ENCODE measurements around the gene GPC4. TPM values are rescaled to one million over a fixed set of nuclear protein-coding genes. Genes with fewer than 3 reads are reported as not detected.

Gene GPC4
- total and polyA plus RNA-seq, 2 experiments from 2014 or later = 124 to 183 TPM

- no peak for ATAC-seq
- peaks cover 18% of the 10 kb centered on the region for H3K4me1 Mint-ChIP-seq
- peaks cover 35% of the 10 kb centered on the region for H3K36me3 ChIP-seq (ENCODE audit: insufficient read depth)
Observed at GRCh38 chrX:133302775-133303445, 112.4 kb downstream of the GPC4 start.

More at GRCh38 chrX:133302775-133303445, 112.4 kb downstream of the GPC4 start:
- H3K4me3 ChIP-seq = no peak overlapping the region
- H3K9me2 ChIP-seq (ENCODE audit: insufficient read depth) = no peaks in the 10 kb centered on the region
- Mint-ChIP-seq H3K27ac (no peak overlapping the region), H3K27me3 (ENCODE audit: insufficient read depth, low read depth, poor library complexity) (no peaks in the 10 kb centered on the region), H3K9me3 (no peaks in the 10 kb centered on the region), H3K36me3 (ENCODE audit: low read depth) (peaks cover 71% of the 10 kb centered on the region), H3K4me3 (no peak overlapping the region)
- no peak overlapping the region for H3K27ac ChIP-seq (ENCODE audit: low read depth)
- peaks cover 8% of the 10 kb centered on the region for H3K4me1 ChIP-seq (ENCODE audit: insufficient read depth)
- H4K20me1 ChIP-seq (replicated peaks; ENCODE audit: insufficient read depth) = no peaks in the 10 kb centered on the region; the same call in 1 of the 2 replicates
- no peaks in the 10 kb centered on the region for H3K27me3 ChIP-seq (ENCODE audit: insufficient read depth)
- H2AFZ ChIP-seq = no peak overlapping the region
- no peak overlapping the region for H3K4me2 ChIP-seq
- H3F3A ChIP-seq (replicated peaks; ENCODE audit: low read depth) = no peaks in the 10 kb centered on the region
- H3K79me2 ChIP-seq (replicated peaks; ENCODE audit: insufficient read depth) = peaks cover 15% of the 10 kb centered on the region; the same call in 1 of the 2 replicates
- DNase-seq (ENCODE audit: low spot score) = no peak
- TF ChIP-seq CREB1 (CRISPR knock-in tag; IDR thresholded peaks at IDR 0.05; ENCODE audit: low read depth) (no peak), EZH2 (IDR thresholded peaks at IDR 0.05; ENCODE audit: low read depth, unreplicated experiment) (no peak), EZH2phosphoT487 (IDR thresholded peaks at IDR 0.05; ENCODE audit: unreplicated experiment) (no peak), JUNB (IDR thresholded peaks at IDR 0.05; ENCODE audit: unreplicated experiment) (no peak), REST (IDR thresholded peaks at IDR 0.05; ENCODE audit: unreplicated experiment) (no peak), ZNF114 (CRISPR knock-in tag; IDR thresholded peaks at IDR 0.05) (no peak), STAT1 (IDR thresholded peaks at IDR 0.05; ENCODE audit: unreplicated experiment) (no peak), POLR2AphosphoS5 (IDR thresholded peaks at IDR 0.05; ENCODE audit: low read depth) (no peak), ZNF331 (CRISPR knock-in tag; IDR thresholded peaks at IDR 0.05; ENCODE audit: low read depth) (no peak), CTCF (conservative IDR thresholded peaks at IDR 0.05; ENCODE audit: low read depth in 2 of 2) (no peak), NANOG (IDR thresholded peaks at IDR 0.05; ENCODE audit: borderline replicate concordance) (no peak), ETS1 (IDR thresholded peaks at IDR 0.05) (no peak)

All from GM23338 (cell line).